Trophoblast cell (in vitro differentiated cells and primary cell): ENCODE data around the gene LMBR1.
"Not testable (repeated sequence)": the region's sequence is repeated elsewhere in the genome, so short reads cannot be mapped to it uniquely, and the experiment has no call there.

Experiments used
- DNase-seq, 2 donors: peaks; one replicate each; pipeline ENCODE4 v3.0.0-alpha.2; 2016
- H2AFZ ChIP-seq: 2 replicates; pipeline ENCODE4 v1.6.1; 2013; ENCODE audit warnings: low read length, moderate library complexity, mild to moderate bottlenecking; ENCODE audit not compliant: insufficient read depth, poor library complexity
- H2AK5ac ChIP-seq: 2 replicates; pipeline ENCODE4 v1.6.1; 2013; ENCODE audit warnings: mild to moderate bottlenecking, low read length
- H2BK120ac ChIP-seq: 2 replicates; pipeline ENCODE4 v1.6.1; 2013; ENCODE audit warnings: low read length, mild to moderate bottlenecking, moderate library complexity; ENCODE audit not compliant: insufficient read depth, poor library complexity
- H2BK12ac ChIP-seq: 2 replicates; pipeline ENCODE4 v1.6.1; 2013; ENCODE audit warnings: mild to moderate bottlenecking, low read length, moderate library complexity
- H2BK5ac ChIP-seq: 2 replicates; pipeline ENCODE4 v1.6.1; 2013; ENCODE audit warnings: low read length, low read depth, moderate library complexity, mild to moderate bottlenecking; ENCODE audit not compliant: poor library complexity
- H3K14ac ChIP-seq: 2 replicates; pipeline ENCODE4 v1.6.1; 2013; ENCODE audit warnings: mild to moderate bottlenecking, low read length
- H3K18ac ChIP-seq: 2 replicates; pipeline ENCODE4 v1.6.1; 2013; ENCODE audit warnings: mild to moderate bottlenecking, low read length
- H3K23ac ChIP-seq: 2 replicates; pipeline ENCODE4 v1.6.1; 2013; ENCODE audit warnings: low read length
- H3K27ac ChIP-seq: 2 replicates; pipeline ENCODE4 v1.5.1; 2013; ENCODE audit warnings: low read depth, mild to moderate bottlenecking, inconsistent platforms, low read length, moderate library complexity
- H3K27me3 ChIP-seq: 2 replicates; pipeline ENCODE4 v1.6.1; 2013; ENCODE audit warnings: inconsistent platforms, mild to moderate bottlenecking, low read length, moderate library complexity; ENCODE audit not compliant: insufficient read depth
- H3K36me3 ChIP-seq, 2 experiments: 1 replicate in 1 of 2; 2 replicates in 1 of 2; pipeline ENCODE4 v1.6.1; 2013; ENCODE audit warnings: low read length in 2 of 2, mild to moderate bottlenecking in 2 of 2, moderate library complexity in 1 of 2; ENCODE audit not compliant: insufficient read depth in 2 of 2, control insufficient read depth in 1 of 2
- H3K4ac ChIP-seq: 2 replicates; pipeline ENCODE4 v1.6.1; 2013; ENCODE audit warnings: low read depth, mild to moderate bottlenecking, low read length, moderate library complexity
- H3K4me1 ChIP-seq, 2 experiments: 1 replicate in 1 of 2; 2 replicates in 1 of 2; pipeline ENCODE4 v1.6.1; 2013; ENCODE audit warnings: low read length in 2 of 2, mild to moderate bottlenecking in 2 of 2, moderate library complexity in 1 of 2; ENCODE audit not compliant: insufficient read depth in 2 of 2, control insufficient read depth in 1 of 2
- H3K4me2 ChIP-seq: 2 replicates; pipeline ENCODE4 v1.6.1; 2013; ENCODE audit warnings: inconsistent platforms, mild to moderate bottlenecking, low read length, moderate library complexity
- H3K4me3 ChIP-seq: 2 replicates; pipeline ENCODE4 v1.5.1; 2013; ENCODE audit warnings: mild to moderate bottlenecking, low read depth, low read length, inconsistent platforms
- H3K79me1 ChIP-seq: one replicate; pipeline ENCODE4 v1.6.1; 2013; ENCODE audit warnings: low read length
- H3K79me2 ChIP-seq: 2 replicates; pipeline ENCODE4 v1.6.1; 2013; ENCODE audit warnings: low read length, mild to moderate bottlenecking; ENCODE audit not compliant: control insufficient read depth, insufficient read depth, poor library complexity
- H3K9ac ChIP-seq: 2 replicates; pipeline ENCODE4 v1.6.1; 2013; ENCODE audit warnings: mild to moderate bottlenecking, low read length
- H3K9me3 ChIP-seq: 2 replicates; pipeline ENCODE4 v1.6.1; 2013; ENCODE audit warnings: low read depth, mild to moderate bottlenecking, control low read depth, inconsistent platforms, low read length; ENCODE audit not compliant: insufficient read depth
- H4K12ac ChIP-seq: 2 replicates; pipeline ENCODE4 v1.6.1; 2013; ENCODE audit warnings: low read depth, mild to moderate bottlenecking, low read length, moderate library complexity
- H4K8ac ChIP-seq: 2 replicates; pipeline ENCODE4 v1.6.1; 2013; ENCODE audit warnings: low read depth, mild to moderate bottlenecking, low read length, moderate library complexity
- H4K91ac ChIP-seq: one replicate; pipeline ENCODE4 v1.6.1; 2013; ENCODE audit warnings: low read depth, mild to moderate bottlenecking, low read length, moderate library complexity
- WGBS: extraction: QIAGEN DNeasy Blood & Tissue Kit; methylation state at CpG from one replicate; pipeline ENCODE4 v1.1.7; 2013; ENCODE audit warnings: missing lambda C conversion rate; ENCODE audit not compliant: insufficient read length, insufficient coverage; ENCODE audit errors: extremely low coverage; 5-methylcytosine and 5-hydroxymethylcytosine counted together

LMBR1 gene

DNA sequence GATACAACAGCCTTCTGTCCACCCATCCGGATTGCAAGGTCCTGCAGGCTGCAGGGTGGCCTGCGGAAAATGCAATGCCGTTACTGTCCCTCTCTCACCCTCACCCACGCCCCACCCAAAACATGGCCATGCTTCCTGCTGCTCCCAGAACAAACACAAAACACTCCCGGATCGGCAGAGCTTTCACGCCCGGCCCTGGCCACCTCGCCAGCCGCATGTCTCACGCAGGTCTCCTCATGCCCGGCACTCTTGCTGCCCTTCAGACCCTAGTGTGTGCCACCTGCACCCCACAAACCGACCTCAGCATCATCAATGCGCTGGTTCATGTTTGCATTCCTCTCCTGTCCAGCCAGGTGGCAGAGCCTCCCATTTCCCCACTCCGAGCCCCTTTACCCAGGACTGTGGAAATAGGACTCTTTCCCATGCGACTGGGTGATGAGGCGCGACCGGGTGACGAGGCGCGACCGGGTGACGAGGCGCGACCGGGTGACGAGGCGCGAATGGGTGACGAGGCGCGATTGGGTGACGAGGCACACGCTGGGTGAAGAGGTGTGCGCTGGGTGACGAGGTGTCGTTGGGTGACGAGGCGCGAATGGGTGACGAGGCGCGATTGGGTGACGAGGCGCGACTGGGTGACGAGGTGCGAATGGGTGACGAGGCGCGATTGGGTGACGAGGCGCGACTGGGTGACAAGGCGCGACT is 47.6 kb upstream of the LMBR1 start:
- Histone ChIP-seq H2BK5ac (no peak overlapping the region), H4K91ac (no peak overlapping the region), H2BK12ac (no peak overlapping the region), H2AK5ac (no peak overlapping the region), H3K9me3 (peaks cover 9% of the 10 kb centered on the region), H4K12ac (no peak overlapping the region), H3K4ac (no peak overlapping the region), H2AFZ (no peak overlapping the region), H3K4me2 (no peak overlapping the region), H3K4me1 (no peaks in the 10 kb centered on the region), H3K27me3 (no peaks in the 10 kb centered on the region), H3K9ac (no peak overlapping the region), H3K18ac (no peak overlapping the region), H4K8ac (no peak overlapping the region), H3K79me1 (no peaks in the 10 kb centered on the region), H3K36me3 (no peaks in the 10 kb centered on the region), H2BK120ac (no peak overlapping the region), H3K23ac (no peak overlapping the region), H3K4me3 (no peak overlapping the region), H3K14ac (no peak overlapping the region), H3K27ac (no peak overlapping the region), H3K79me2 (no peaks in the 10 kb centered on the region)
- no peak for DNase-seq
- no CpG with 5 or more reads among the region's 57 CpGs for WGBS

- H4K8ac ChIP-seq, H3K27me3 ChIP-seq, H3K18ac ChIP-seq, H4K12ac ChIP-seq, H2AFZ ChIP-seq, H3K4me2 ChIP-seq, H3K79me2 ChIP-seq, H3K4me3 ChIP-seq, H3K36me3 ChIP-seq, H3K9ac ChIP-seq, H4K91ac ChIP-seq, H3K9me3 ChIP-seq, DNase-seq, H3K27ac ChIP-seq, H3K4ac ChIP-seq, H2BK120ac ChIP-seq, H3K14ac ChIP-seq, H3K79me1 ChIP-seq, H3K4me1 ChIP-seq, H2AK5ac ChIP-seq, H2BK12ac ChIP-seq, H2BK5ac ChIP-seq, H3K23ac ChIP-seq: not testable (repeated sequence)
- no CpG with 5 or more reads among the region's 3 CpGs for WGBS
These were observed 43.8 kb upstream of the LMBR1 start for GRCh38 chr7:156936766-156937165.

GRCh38 chr7:156935250-156935649 is 42.3 kb upstream of the LMBR1 start:
- Histone ChIP-seq H2AFZ (no peak overlapping the region), H4K91ac (no peak overlapping the region), H3K4me3 (no peak overlapping the region), H3K27ac (no peak overlapping the region), H2BK12ac (no peak overlapping the region), H3K79me1 (no peaks in the 10 kb centered on the region), H3K4me1 (no peaks in the 10 kb centered on the region), H3K36me3 (no peaks in the 10 kb centered on the region), H2AK5ac (no peak overlapping the region), H2BK120ac (no peak overlapping the region), H3K27me3 (no peaks in the 10 kb centered on the region), H4K8ac (no peak overlapping the region), H3K9ac (no peak overlapping the region), H3K23ac (no peak overlapping the region), H3K14ac (no peak overlapping the region), H3K9me3 (peaks cover 1% of the 10 kb centered on the region), H2BK5ac (no peak overlapping the region), H3K79me2 (no peaks in the 10 kb centered on the region), H3K18ac (no peak overlapping the region), H3K4ac (no peak overlapping the region), H4K12ac (no peak overlapping the region), H3K4me2 (no peak overlapping the region)
- no CpG with 5 or more reads among the region's 7 CpGs for WGBS
- no peak for DNase-seq

DNA sequence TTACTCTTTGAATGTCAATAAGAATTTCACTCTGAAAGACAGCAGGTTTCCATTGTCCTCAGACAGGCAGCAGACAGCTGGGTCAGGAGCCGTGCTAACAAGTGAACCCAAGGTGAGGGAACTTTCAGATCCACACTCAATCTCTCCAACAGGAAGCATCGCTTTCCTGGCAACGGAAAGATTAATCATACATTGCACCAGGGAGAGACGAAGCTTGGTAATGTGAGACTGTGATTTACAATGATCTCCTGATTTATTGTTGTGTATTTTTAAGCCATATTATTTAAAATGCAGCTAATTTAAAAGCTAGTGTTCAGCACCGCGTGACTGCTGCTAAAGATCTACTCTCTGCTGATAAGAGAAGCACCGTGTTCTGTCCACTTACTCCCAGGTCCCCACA is 39.0 kb upstream of the LMBR1 start:
- Histone ChIP-seq H3K14ac (no peak overlapping the region), H3K79me2 (no peaks in the 10 kb centered on the region), H3K4me2 (no peak overlapping the region), H3K4ac (no peak overlapping the region), H3K4me1 (peaks cover 5 to 8% of the 10 kb centered on the region in 2 experiments), H3K36me3 (no peaks in the 10 kb centered on the region), H2BK120ac (no peak overlapping the region), H3K79me1 (no peaks in the 10 kb centered on the region), H2AFZ (no peak overlapping the region), H4K91ac (no peak overlapping the region), H3K27me3 (no peaks in the 10 kb centered on the region), H3K18ac (no peak overlapping the region), H3K4me3 (no peak overlapping the region), H3K9ac (no peak overlapping the region), H2AK5ac (no peak overlapping the region), H3K23ac (no peak overlapping the region), H2BK5ac (no peak overlapping the region), H2BK12ac (no peak overlapping the region), H4K8ac (no peak overlapping the region), H3K9me3 (peaks cover 3% of the 10 kb centered on the region), H3K27ac (no peak overlapping the region), H4K12ac (no peak overlapping the region)
- no peak for DNase-seq
- WGBS = no CpG with 5 or more reads among the region's 7 CpGs
